Stimulated activated CD8-positive, alpha-beta memory T cell treated with anti-CD3 and anti-CD28 coated beads, Interleukin-12 subunit alpha, Interleukin-12 subunit beta, amount 100 ng/mL, for 4 hours (primary cell): Measurements from ENCODE around the gene HOXD4.

Experiments
- DNase-seq: peaks from one replicate; pipeline ENCODE4 v3.0.0-alpha.2; 2020; ENCODE audit warnings: low read depth

HOXD4 gene

GRCh38 chr2:176151442-176152287 lies at the start of gene HOXD4:
Gene HOXD4, plus strand, starts transcription at chr2:176151550. Its CDS starts 84 bp downstream, at chr2:176151634.
- DNase-seq = no peak

- no peak for DNase-seq
These were observed 49.5 kb upstream of the HOXD4 start for GRCh38 chr2:176101842-176102241.

- no peak for DNase-seq
These were observed 49.0 kb upstream of the HOXD4 start for GRCh38 chr2:176102309-176102866.

GRCh38 chr2:176103194-176103593 lies 48.2 kb upstream of the HOXD4 start:
- DNase-seq = no peak

- no peak for DNase-seq
These were observed 47.5 kb upstream of the HOXD4 start for GRCh38 chr2:176103742-176104315.

GRCh38 chr2:176104316-176105077 lies 46.9 kb upstream of the HOXD4 start:
- DNase-seq = no peak

GRCh38 chr2:176105078-176105729 lies 46.1 kb upstream of the HOXD4 start:
- DNase-seq = no peak

- no peak for DNase-seq
These were observed 45.4 kb upstream of the HOXD4 start for GRCh38 chr2:176105730-176106580.

GRCh38 chr2:176106581-176107539 lies 44.5 kb upstream of the HOXD4 start, which contains the start of gene HOXD11:
Gene HOXD11, plus strand, starts transcription at chr2:176107280. Its CDS starts 76 bp downstream, at chr2:176107356.
- no peak for DNase-seq

GRCh38 chr2:176107731-176108181 lies 43.6 kb upstream of the HOXD4 start:
- no peak for DNase-seq

GRCh38 chr2:176109192-176109901 lies 42.0 kb upstream of the HOXD4 start:
- no peak for DNase-seq

- DNase-seq = no peak
These were observed 41.4 kb upstream of the HOXD4 start for GRCh38 chr2:176109946-176110345.

GRCh38 chr2:176110415-176111308 lies 40.7 kb upstream of the HOXD4 start:
- DNase-seq = no peak

GRCh38 chr2:176111309-176111663 lies 40.1 kb upstream of the HOXD4 start:
- DNase-seq = no peak

- no peak for DNase-seq
These were observed 39.4 kb upstream of the HOXD4 start for GRCh38 chr2:176111846-176112374.

GRCh38 chr2:176112375-176113302 lies 38.7 kb upstream of the HOXD4 start:
- DNase-seq = no peak
